Epithelial cell of proximal tubule (primary cell): ENCODE data around the gene DCTPP1. TPM values are rescaled to one million over a fixed set of nuclear protein-coding genes. Genes with fewer than 3 reads are reported as not detected.

Experiments used
- DNase-seq: peaks from one replicate; pipeline ENCODE4 v3.0.0-alpha.2; 2011; ENCODE audit warnings: low read depth
- H3K4me3 ChIP-seq: 2 replicates; pipeline ENCODE4 v1.5.1; 2011; ENCODE audit warnings: low read depth, mild to moderate bottlenecking, low read length
- total RNA-seq: library from RNA; depleted of rRNA; stranded (reverse); fragments of >200 nt; gene quantifications from 2 replicates; pipeline ENCODE4 v1.2.3, GENCODE V29; 2015
- TF ChIP-seq, protein P1 (sequence below): conservative IDR thresholded peaks from 2 replicates; pipeline ENCODE4 v1.5.1; 2012; ENCODE audit warnings: low read depth, mild to moderate bottlenecking, low read length

DCTPP1 gene
- total RNA-seq, 1 donor from 2014 or later = 108 TPM

DNA sequence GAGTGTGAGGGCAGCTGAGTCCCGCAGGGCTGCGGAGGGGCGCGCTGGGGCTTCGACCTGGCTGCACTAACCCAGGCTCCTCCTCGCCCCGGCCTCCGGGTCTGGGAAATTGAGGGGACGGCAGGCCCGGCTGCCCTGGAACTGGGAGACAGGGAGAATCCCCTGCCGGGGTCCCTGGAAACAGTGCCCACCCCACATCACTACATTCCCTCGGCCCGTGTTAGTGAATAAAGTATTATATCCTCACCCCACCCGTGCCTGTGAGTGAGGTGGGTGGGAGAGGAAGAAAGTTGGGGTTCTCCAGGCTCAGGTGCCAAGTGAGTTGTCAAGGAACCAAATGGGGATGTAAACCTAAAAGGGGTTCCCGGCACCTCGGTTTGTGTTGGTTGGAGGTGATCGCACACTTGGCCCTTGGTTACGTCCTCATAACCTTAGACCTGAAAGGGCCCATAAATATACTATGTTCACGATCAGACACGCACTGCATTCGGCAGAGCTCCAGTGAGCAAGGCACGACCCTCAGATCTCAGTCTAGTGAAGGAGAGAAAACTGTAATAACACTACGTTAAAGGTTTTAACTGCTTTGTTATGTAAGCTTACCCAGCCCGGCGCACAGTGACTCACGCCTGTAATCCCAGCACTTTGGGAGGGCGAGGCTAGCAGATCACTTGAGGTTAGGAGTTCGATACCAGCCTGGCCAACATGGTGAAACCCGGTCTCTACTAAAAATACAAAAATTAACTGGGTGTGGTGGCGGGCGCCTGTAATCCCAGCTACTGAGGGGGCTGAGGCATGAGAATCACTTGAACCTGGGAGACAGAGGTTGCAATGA is 11.3 kb downstream of the DCTPP1 start:
- DNase-seq = no peak

DNA sequence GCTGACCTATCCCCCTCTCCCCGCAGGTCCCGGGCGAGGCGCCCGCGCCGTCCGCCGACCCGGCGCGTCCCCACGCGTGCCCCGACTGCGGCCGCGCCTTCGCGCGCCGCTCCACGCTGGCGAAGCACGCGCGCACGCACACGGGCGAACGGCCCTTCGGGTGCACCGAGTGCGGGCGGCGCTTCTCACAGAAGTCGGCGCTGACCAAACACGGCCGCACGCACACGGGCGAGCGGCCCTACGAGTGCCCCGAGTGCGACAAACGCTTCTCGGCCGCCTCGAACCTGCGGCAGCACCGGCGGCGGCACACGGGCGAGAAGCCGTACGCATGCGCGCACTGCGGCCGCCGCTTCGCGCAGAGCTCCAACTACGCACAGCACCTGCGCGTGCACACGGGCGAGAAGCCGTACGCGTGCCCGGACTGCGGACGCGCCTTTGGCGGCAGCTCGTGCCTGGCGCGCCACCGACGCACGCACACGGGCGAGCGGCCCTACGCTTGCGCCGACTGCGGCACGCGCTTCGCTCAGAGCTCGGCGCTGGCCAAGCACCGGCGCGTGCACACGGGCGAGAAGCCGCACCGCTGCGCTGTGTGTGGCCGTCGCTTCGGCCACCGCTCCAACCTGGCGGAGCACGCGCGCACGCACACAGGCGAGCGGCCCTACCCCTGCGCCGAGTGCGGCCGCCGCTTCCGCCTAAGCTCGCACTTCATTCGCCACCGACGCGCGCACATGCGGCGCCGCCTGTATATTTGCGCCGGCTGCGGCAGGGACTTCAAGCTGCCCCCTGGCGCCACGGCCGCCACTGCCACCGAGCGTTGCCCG is 12.1 kb downstream of the DCTPP1 start:
- H3K4me3 ChIP-seq = peak overlapping the region; percentile 60
- TF ChIP-seq, protein P1, sequence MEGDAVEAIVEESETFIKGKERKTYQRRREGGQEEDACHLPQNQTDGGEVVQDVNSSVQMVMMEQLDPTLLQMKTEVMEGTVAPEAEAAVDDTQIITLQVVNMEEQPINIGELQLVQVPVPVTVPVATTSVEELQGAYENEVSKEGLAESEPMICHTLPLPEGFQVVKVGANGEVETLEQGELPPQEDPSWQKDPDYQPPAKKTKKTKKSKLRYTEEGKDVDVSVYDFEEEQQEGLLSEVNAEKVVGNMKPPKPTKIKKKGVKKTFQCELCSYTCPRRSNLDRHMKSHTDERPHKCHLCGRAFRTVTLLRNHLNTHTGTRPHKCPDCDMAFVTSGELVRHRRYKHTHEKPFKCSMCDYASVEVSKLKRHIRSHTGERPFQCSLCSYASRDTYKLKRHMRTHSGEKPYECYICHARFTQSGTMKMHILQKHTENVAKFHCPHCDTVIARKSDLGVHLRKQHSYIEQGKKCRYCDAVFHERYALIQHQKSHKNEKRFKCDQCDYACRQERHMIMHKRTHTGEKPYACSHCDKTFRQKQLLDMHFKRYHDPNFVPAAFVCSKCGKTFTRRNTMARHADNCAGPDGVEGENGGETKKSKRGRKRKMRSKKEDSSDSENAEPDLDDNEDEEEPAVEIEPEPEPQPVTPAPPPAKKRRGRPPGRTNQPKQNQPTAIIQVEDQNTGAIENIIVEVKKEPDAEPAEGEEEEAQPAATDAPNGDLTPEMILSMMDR = peak; percentile 26
- DNase-seq = no peak

More for the DNA sequence above, 11.3 kb downstream of the DCTPP1 start:
- H3K4me3 ChIP-seq = peak overlapping the region; percentile 60
- TF ChIP-seq, protein P1 = no peak

DNA sequence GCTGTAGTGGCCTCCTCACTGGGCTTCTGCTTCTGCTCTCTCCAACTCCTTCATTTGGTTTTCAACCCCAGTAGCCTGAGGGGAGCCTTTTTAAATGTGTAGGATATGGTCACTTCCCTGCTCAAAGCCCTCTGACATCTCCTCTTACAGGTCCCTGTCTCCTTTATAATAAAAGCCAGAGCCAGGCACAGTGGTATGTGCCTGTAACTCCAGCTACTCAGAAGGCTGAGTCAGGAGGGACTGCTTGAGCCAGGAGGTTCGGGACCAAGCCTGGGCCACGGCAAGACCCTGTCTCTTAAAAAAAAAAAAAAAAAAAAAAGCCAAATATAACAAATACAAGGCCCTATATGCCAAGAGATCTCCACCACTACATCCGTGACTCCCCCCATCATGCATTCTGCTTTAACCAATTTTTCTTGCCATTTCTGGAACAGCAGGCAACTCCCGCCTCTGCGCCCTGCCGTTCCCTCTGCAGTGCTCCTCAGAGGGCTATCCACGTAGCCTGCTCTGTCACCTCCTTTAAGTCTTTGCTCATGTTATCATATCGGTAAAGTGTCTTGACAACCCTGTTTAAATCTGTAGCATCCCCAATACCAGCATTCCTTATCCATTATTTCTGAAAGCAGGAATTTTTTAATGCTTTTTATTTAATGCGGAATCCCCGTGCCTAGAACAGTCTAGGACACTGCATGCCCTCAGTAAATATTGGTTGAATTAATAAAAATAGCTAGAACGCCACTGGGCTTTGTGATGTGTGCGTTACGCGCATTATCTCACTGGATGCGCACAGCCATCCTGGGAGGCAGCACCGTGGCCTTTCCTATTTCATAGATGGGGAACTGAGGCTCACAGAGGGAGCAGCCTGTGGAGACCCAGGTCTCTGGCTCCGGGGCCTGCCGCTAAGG is 13.0 kb downstream of the DCTPP1 start:
- DNase-seq = no peak
- peak overlapping the region; percentile 60 for H3K4me3 ChIP-seq
- TF ChIP-seq, protein P1 = no peak

DNA sequence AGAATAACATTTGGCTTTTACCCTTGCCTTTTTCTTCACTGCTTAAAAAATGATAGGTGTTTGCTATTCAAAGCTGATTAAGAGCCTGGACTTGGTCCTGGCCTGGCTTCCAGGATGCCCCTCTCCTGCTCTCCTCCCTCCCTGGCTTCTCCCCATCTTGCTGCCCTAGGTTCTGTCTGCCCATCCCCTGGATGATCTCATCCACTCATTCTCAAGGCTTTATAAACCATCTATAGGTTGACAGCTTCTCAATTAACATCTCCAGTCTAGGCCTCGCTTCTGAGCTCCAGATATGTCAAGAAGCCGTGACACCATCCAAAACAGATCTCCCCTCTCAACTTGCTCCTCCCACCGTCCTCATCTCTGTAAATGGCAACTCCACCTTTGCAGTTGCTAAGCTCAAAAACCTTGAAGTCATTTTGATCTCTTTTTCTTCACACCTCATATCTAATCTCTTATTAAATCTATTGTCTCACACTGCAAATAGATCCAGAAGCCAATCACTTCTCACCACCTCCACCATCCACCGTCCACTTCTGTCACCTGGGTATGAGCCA is 13.7 kb downstream of the DCTPP1 start:
- H3K4me3 ChIP-seq = no peak overlapping the region
- TF ChIP-seq, protein P1 = no peak
- DNase-seq = no peak

DNA sequence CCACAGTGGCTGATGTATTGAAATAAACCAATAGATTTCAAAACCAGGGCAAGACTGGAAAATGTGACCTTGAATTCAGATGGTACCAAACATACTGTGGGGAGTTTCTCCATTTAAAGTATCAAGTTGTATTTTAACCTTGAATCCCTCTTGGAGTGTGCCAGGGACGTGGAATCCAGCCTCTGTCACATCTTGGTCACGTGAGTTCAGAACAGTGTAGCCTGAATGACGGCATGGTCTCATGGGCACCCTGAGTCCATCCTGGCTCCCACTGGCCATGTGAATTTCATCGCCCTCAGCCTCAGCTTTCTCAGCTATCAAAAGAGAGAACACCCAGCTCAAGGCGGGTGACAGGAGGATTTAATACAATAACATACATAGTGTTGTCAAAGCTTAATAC is 15.7 kb downstream of the DCTPP1 start:
- TF ChIP-seq, protein P1 = no peak
- DNase-seq = no peak

DNA sequence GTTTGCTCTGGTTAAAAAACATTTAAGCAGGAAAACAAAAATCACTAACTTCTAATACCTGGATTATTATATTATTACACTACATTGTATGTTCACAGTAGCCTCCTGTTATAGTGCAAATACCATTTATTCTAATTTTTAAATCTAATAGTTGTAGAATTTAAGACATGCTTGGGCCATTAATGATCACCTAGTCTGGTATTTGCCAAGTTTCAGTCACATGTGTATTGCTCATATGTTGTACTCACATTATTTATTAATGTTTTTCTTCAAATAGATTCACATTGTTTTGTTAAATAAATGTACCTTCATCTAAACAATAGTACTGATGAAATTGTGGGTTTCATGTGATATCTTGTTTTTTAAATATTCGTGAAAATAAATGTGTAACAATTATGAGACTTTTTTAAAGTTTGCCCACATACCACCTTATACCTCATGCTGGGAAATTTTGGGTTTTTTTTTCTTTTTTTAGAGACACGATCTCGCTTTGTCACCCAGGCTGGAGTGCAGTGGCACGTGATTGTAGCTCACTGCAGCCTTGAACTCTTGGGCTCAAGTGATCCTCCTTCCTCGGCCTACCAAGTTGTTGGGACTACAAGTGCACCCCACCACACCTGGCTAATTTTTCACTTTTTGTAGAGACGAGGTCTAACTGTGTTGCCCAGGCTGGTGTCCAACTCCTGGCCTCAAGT is 16.6 kb downstream of the DCTPP1 start:
- H3K4me3 ChIP-seq = no peak overlapping the region
- TF ChIP-seq, protein P1 = no peak
- DNase-seq = peak; percentile 60

More for the DNA sequence above, 15.7 kb downstream of the DCTPP1 start:
- no peak overlapping the region for H3K4me3 ChIP-seq
